Nephron (organoid): Measurements from ENCODE around the gene PHF11.

Source experiments
- H3K27ac Mint-ChIP-seq, 3 experiments: 2 replicates each; pipeline ENCODE4 v1.8.0; 2020; ENCODE audit warnings: mixed read lengths in 3 of 3, mild to moderate bottlenecking in 2 of 3, moderate library complexity in 1 of 3
- H3K27me3 Mint-ChIP-seq: 2 replicates; pipeline ENCODE4 v1.8.0; 2021; ENCODE audit warnings: low read depth, mild to moderate bottlenecking, moderate library complexity, mixed read lengths
- H3K36me3 Mint-ChIP-seq: 2 replicates; pipeline ENCODE4 v1.8.0; 2020; ENCODE audit warnings: low read depth, mixed read lengths
- H3K4me1 Mint-ChIP-seq: 2 replicates; pipeline ENCODE4 v1.8.0; 2020; ENCODE audit warnings: mixed read lengths
- H3K4me3 Mint-ChIP-seq, 3 experiments: 2 replicates each; pipeline ENCODE4 v1.8.0; 2020; ENCODE audit warnings: mild to moderate bottlenecking in 3 of 3, mixed read lengths in 3 of 3, moderate library complexity in 2 of 3
- H3K9me3 Mint-ChIP-seq: 2 replicates; pipeline ENCODE4 v1.8.0; 2020; ENCODE audit warnings: mixed read lengths
- CTCF ChIP-seq, 3 experiments: fragments of 200-600 bp; sonication (generic); IDR thresholded peaks; one replicate each; pipeline ENCODE4 v1.5.0; 2021; ENCODE audit warnings: antibody characterized with exemption in 3 of 3; ENCODE audit not compliant: unreplicated experiment in 3 of 3

The PHF11 gene

GRCh38 chr13:49550942-49551644 is 55.3 kb downstream of the PHF11 start:
- no peaks in the 10 kb centered on the region for H3K9me3 Mint-ChIP-seq
- no peaks in the 10 kb centered on the region for H3K4me1 Mint-ChIP-seq
- TF ChIP-seq CTCF (IDR thresholded peaks at IDR 0.05; ENCODE audit: unreplicated experiment in 3 of 3): no peak
- peaks cover 48% of the 10 kb centered on the region for H3K36me3 Mint-ChIP-seq
- no peak overlapping the region for H3K27ac Mint-ChIP-seq
- H3K4me3 Mint-ChIP-seq: no peak overlapping the region
- no peaks in the 10 kb centered on the region for H3K27me3 Mint-ChIP-seq

- no peaks in the 10 kb centered on the region for H3K27me3 Mint-ChIP-seq
- TF ChIP-seq CTCF (IDR thresholded peaks at IDR 0.05; ENCODE audit: unreplicated experiment in 3 of 3): no peak
- H3K9me3 Mint-ChIP-seq: no peaks in the 10 kb centered on the region
- H3K36me3 Mint-ChIP-seq: peaks cover 49% of the 10 kb centered on the region
- no peaks in the 10 kb centered on the region for H3K4me1 Mint-ChIP-seq
- no peak overlapping the region for H3K27ac Mint-ChIP-seq
- H3K4me3 Mint-ChIP-seq: no peak overlapping the region
These were observed 58.1 kb downstream of the PHF11 start for GRCh38 chr13:49553888-49554287.

- Mint-ChIP-seq H3K36me3 (peaks cover 51% of the 10 kb centered on the region), H3K27me3 (no peaks in the 10 kb centered on the region), H3K4me1 (no peaks in the 10 kb centered on the region), H3K4me3 (no peak overlapping the region), H3K27ac (no peak overlapping the region), H3K9me3 (no peaks in the 10 kb centered on the region)
- no peak for TF ChIP-seq CTCF (IDR thresholded peaks at IDR 0.05; ENCODE audit: unreplicated experiment in 3 of 3)
These were observed 58.6 kb downstream of the PHF11 start for GRCh38 chr13:49554387-49554786.

GRCh38 chr13:49559006-49559405 is 63.3 kb downstream of the PHF11 start:
- H3K4me3 Mint-ChIP-seq: no peak overlapping the region
- peaks cover 5% of the 10 kb centered on the region for H3K4me1 Mint-ChIP-seq
- H3K9me3 Mint-ChIP-seq: peaks cover 4% of the 10 kb centered on the region
- no peak for TF ChIP-seq CTCF (IDR thresholded peaks at IDR 0.05; ENCODE audit: unreplicated experiment in 3 of 3)
- peaks cover 57% of the 10 kb centered on the region for H3K36me3 Mint-ChIP-seq
- no peaks in the 10 kb centered on the region for H3K27me3 Mint-ChIP-seq
- H3K27ac Mint-ChIP-seq: no peak overlapping the region

- peaks cover 5% of the 10 kb centered on the region for H3K9me3 Mint-ChIP-seq
- H3K27me3 Mint-ChIP-seq: no peaks in the 10 kb centered on the region
- H3K27ac Mint-ChIP-seq: peak overlapping the region; percentile 26 to 58 (median 51)
- H3K4me3 Mint-ChIP-seq: no peak overlapping the region
- H3K4me1 Mint-ChIP-seq: peaks cover 5% of the 10 kb centered on the region
- H3K36me3 Mint-ChIP-seq: peaks cover 61% of the 10 kb centered on the region
- TF ChIP-seq CTCF (IDR thresholded peaks at IDR 0.05; ENCODE audit: unreplicated experiment in 3 of 3): peak in 2 of 3 experiments; percentile 27 to 39
These were observed 64.7 kb downstream of the PHF11 start for GRCh38 chr13:49560270-49561061.
